IMR-90 (cell line): Measurements from ENCODE around the gene SUGCT. TPM values are rescaled to one million over a fixed set of nuclear protein-coding genes. Genes with fewer than 3 reads are reported as not detected.
A peak's percentile ranks its signal among the peaks of the same experiment; 100 is the strongest.

Experiments used
- ATAC-seq: fragments of 200-7000 bp; cut with Tn5 transposase; 2 replicates; pipeline ENCODE4 v1.9.1; 2020; ENCODE audit warnings: low read depth, mild to moderate bottlenecking, moderate library complexity
- BruUV-seq: library from RNA; stranded (reverse); fragments of 400-500 nt; replicated peaks from 2 replicates; lab custom pipeline; 2021; lab: Mats Ljungman, UMichigan
- CTCF ChIA-PET: fragments of 300-600 bp; formaldehyde crosslinking; extraction: SDS; loops from one replicate; lab custom pipeline; 2021; ENCODE audit warnings: antibody characterized with exemption; lab: Yijun Ruan, JAX
- POLR2A ChIA-PET: fragments of 300-600 bp; sonication (Branson Sonifier 250); formaldehyde crosslinking; loops from one replicate; lab custom pipeline; 2022; ENCODE audit warnings: antibody characterized with exemption; ENCODE audit not compliant: unreplicated experiment; lab: Charles Lee
- DNase-seq: peaks from one replicate; pipeline ENCODE4 v3.0.0; 2013
- H2AFZ ChIP-seq: replicated peaks from 2 replicates; pipeline ENCODE3; 2013; ENCODE audit warnings: low read length, mild to moderate bottlenecking; ENCODE audit not compliant: poor library complexity
- H2AK5ac ChIP-seq: 2 replicates; pipeline ENCODE4 v1.6.1; 2013; ENCODE audit warnings: low read depth, low read length, inconsistent platforms
- H2AK9ac ChIP-seq: replicated peaks from 2 replicates; pipeline ENCODE3; 2013; ENCODE audit warnings: mild to moderate bottlenecking, low read depth, low read length, moderate library complexity; ENCODE audit not compliant: poor library complexity
- H2BK120ac ChIP-seq: 2 replicates; pipeline ENCODE4 v1.6.1; 2013; ENCODE audit warnings: low read depth, low read length, inconsistent platforms
- H2BK15ac ChIP-seq: 3 replicates; pipeline ENCODE4 v1.6.1; 2013; ENCODE audit warnings: low read depth, low read length, inconsistent platforms
- H2BK20ac ChIP-seq: 2 replicates; pipeline ENCODE4 v1.6.1; 2013; ENCODE audit warnings: low read depth, mild to moderate bottlenecking, inconsistent platforms, low read length, moderate library complexity
- H2BK5ac ChIP-seq: 2 replicates; pipeline ENCODE4 v1.6.1; 2013; ENCODE audit warnings: mild to moderate bottlenecking, low read depth, low read length, inconsistent platforms; ENCODE audit not compliant: poor library complexity, severe bottlenecking
- H3K14ac ChIP-seq: replicated peaks from 2 replicates; pipeline ENCODE4 v1.6.1; 2013; ENCODE audit warnings: low read depth, low read length, inconsistent platforms
- H3K18ac ChIP-seq: 2 replicates; pipeline ENCODE4 v1.6.1; 2013; ENCODE audit warnings: low read depth, low read length, control low read depth
- H3K23ac ChIP-seq: 2 replicates; pipeline ENCODE4 v1.6.1; 2013; ENCODE audit warnings: low read depth, low read length, inconsistent platforms
- H3K27ac ChIP-seq: 2 replicates; pipeline ENCODE4 v1.5.1; 2013; ENCODE audit warnings: mild to moderate bottlenecking, control low read depth, low read length; ENCODE audit not compliant: insufficient read depth
- H3K27me3 ChIP-seq: 2 replicates; pipeline ENCODE4 v1.6.1; 2013; ENCODE audit warnings: low read length; ENCODE audit not compliant: control insufficient read depth, insufficient read depth
- H3K36me3 ChIP-seq: 2 replicates; pipeline ENCODE4 v1.6.1; 2013; ENCODE audit warnings: low read length, mixed read lengths; ENCODE audit not compliant: control insufficient read depth, insufficient read depth
- H3K4ac ChIP-seq: 2 replicates; pipeline ENCODE4 v1.6.1; 2013; ENCODE audit warnings: low read depth, low read length, inconsistent platforms
- H3K4me1 ChIP-seq: 2 replicates; pipeline ENCODE4 v1.6.1; 2013; ENCODE audit warnings: low read length, mixed read lengths; ENCODE audit not compliant: control insufficient read depth, insufficient read depth
- H3K4me2 ChIP-seq: 2 replicates; pipeline ENCODE4 v1.6.1; 2013; ENCODE audit warnings: low read depth, mild to moderate bottlenecking, control low read depth, low read length, moderate library complexity
- H3K4me3 ChIP-seq: 2 replicates; pipeline ENCODE4 v1.5.1; 2013; ENCODE audit warnings: low read depth, mild to moderate bottlenecking, control low read depth, low read length, moderate library complexity; ENCODE audit not compliant: insufficient read depth
- H3K56ac ChIP-seq: 2 replicates; pipeline ENCODE4 v1.6.1; 2013; ENCODE audit warnings: low read length, inconsistent platforms; ENCODE audit not compliant: insufficient read depth; ENCODE audit errors: extremely low read depth
- H3K79me1 ChIP-seq, 2 experiments: 2 replicates each; pipeline ENCODE4 v1.6.1; 2013; ENCODE audit warnings: low read length in 2 of 2, inconsistent platforms in 1 of 2, low read depth in 1 of 2
- H3K9ac ChIP-seq: 2 replicates; pipeline ENCODE4 v1.6.1; 2013; ENCODE audit warnings: low read depth, low read length, control low read depth
- H3K9me1 ChIP-seq: 2 replicates; pipeline ENCODE4 v1.6.1; 2013; ENCODE audit warnings: low read length, inconsistent platforms; ENCODE audit not compliant: insufficient read depth
- H3K9me3 ChIP-seq: 2 replicates; pipeline ENCODE4 v1.6.1; 2013; ENCODE audit warnings: low read length; ENCODE audit not compliant: control insufficient read depth, insufficient read depth
- H4K20me1 ChIP-seq: 2 replicates; pipeline ENCODE4 v1.6.1; 2013; ENCODE audit warnings: low read length, inconsistent platforms; ENCODE audit not compliant: insufficient read depth
- H4K5ac ChIP-seq: 2 replicates; pipeline ENCODE4 v1.6.1; 2013; ENCODE audit warnings: mild to moderate bottlenecking, low read depth, low read length, control low read depth
- H4K8ac ChIP-seq, 2 experiments: 2 replicates each; pipeline ENCODE4 v1.6.1; 2013; ENCODE audit warnings: low read depth in 2 of 2, low read length in 2 of 2, control low read depth in 1 of 2, inconsistent platforms in 1 of 2
- H4K91ac ChIP-seq: 2 replicates; pipeline ENCODE4 v1.6.1; 2013; ENCODE audit warnings: low read depth, low read length, inconsistent platforms; ENCODE audit not compliant: insufficient read depth
- BHLHE40 ChIP-seq: fragments of 150-350 bp; IDR thresholded peaks from 2 replicates; pipeline ENCODE4 v1.6.1; 2016; ENCODE audit warnings: mild to moderate bottlenecking, low read depth, low read length
- CHD1 ChIP-seq: IDR thresholded peaks from 2 replicates; pipeline ENCODE4 v1.6.1; 2012; ENCODE audit warnings: low read depth, low read length, improper control_type of control experiment
- POLR2A ChIP-seq: IDR thresholded peaks from 2 replicates; pipeline ENCODE4 v1.6.1; 2012; ENCODE audit warnings: mild to moderate bottlenecking, low read depth, low read length
- SMC3 ChIP-seq: fragments of 150-350 bp; IDR thresholded peaks from 2 replicates; pipeline ENCODE4 v1.6.1; 2016; ENCODE audit warnings: low read depth, mild to moderate bottlenecking, antibody characterized with exemption, low read length, moderate library complexity
- WGBS, 2 experiments: methylation state at CpG; one replicate each; pipeline versions ENCODE4 v1.1.5 to v1.1.7; 2013; ENCODE audit warnings: missing lambda C conversion rate in 2 of 2; ENCODE audit not compliant: insufficient read length in 1 of 2; ENCODE audit errors: extremely low coverage in 2 of 2; 5-methylcytosine and 5-hydroxymethylcytosine counted together
- dilution Hi-C: fragments of 300-500 bp; cut with HindIII; formaldehyde crosslinking; loops from one replicate; pipeline ENCODE4 v1.14.3; 2018; ENCODE audit warnings: low sequenced_read_pairs; ENCODE audit not compliant: unreplicated experiment
- in situ Hi-C: fragments of 300-500 bp; cut with MboI; formaldehyde crosslinking; loops from 3 replicates; pipeline ENCODE4 v1.14.3; 2019; ENCODE audit warnings: low sequenced_read_pairs, inconsistent platforms, mixed read lengths
- intact Hi-C: fragments of 100-400 bp; cut with micrococcal nuclease; formaldehyde crosslinking; loops from 2 replicates; pipeline ENCODE4 v1.10.0; 2022
- polyA plus RNA-seq, 3 experiments: library from polyadenylated mRNA; depleted of rRNA; stranded (reverse); fragments of >200 nt; gene quantifications; 2 replicates each; pipeline ENCODE4 v1.2.3, GENCODE V29; 2012; ENCODE audit warnings: low replicate concordance in 1 of 3
- total RNA-seq: library from RNA; depleted of rRNA; stranded (reverse); fragments of >200 nt; gene quantifications from 2 replicates; pipeline ENCODE4 v1.2.3, GENCODE V29; 2012
- TF ChIP-seq, protein P1 (sequence below): conservative IDR thresholded peaks from 2 replicates; pipeline ENCODE4 v1.5.1; 2012; ENCODE audit warnings: mild to moderate bottlenecking, low read depth, low read length, improper control_type of control experiment
- TF ChIP-seq, protein P2 (sequence below): fragments of 150-350 bp; IDR thresholded peaks from 2 replicates; pipeline ENCODE4 v1.6.1; 2017; ENCODE audit warnings: mild to moderate bottlenecking, antibody characterized with exemption, low read length, low read depth

The SUGCT gene
- total and polyA plus RNA-seq, 2 of the 4 experiments (the other 2 are of a cell fraction) = 5.9 to 8.3 TPM

DNA sequence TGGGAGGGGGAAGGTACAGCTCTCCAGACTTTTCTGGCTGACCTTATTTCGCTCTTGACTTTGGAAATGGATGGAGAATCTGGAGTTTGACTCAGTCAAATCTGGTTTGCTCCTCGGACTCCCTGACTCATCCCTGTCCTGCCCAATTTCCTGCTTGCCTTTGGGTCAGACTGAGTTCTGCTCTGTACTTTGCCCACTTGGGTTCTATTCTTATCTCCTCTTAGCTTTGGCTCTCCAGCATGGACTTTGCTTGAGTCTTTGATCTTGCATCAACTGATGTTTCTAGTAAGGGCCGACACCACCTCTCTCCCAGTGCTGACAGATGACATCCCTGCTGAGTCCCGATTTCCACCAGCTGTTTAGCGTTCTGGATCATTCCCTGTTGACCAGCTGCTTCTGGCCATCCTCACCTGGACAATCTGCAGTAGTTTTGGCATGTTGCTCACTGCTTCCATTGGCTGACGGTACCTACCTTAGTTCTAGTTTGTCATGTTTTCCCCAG, 335.3 kb downstream of the SUGCT start:
- H4K5ac ChIP-seq = peak overlapping the region; percentile 44
- peak overlapping the region; percentile 87 for H3K23ac ChIP-seq
- H3K79me1 ChIP-seq = peaks cover 0 to 4% of the 10 kb centered on the region in 2 experiments; a peak in 1 of 4 replicates
- peak overlapping the region; percentile 96 for H2BK20ac ChIP-seq
- H2BK120ac ChIP-seq = peak overlapping the region; percentile 97
- CTCF ChIA-PET = interaction anchor here (0.6 kb wide), 1 partner anchor 1366 kb away, joined by 5 read pairs; no protein-coding TSS in a partner anchor
- peak overlapping the region; percentile 84 for H3K18ac ChIP-seq
- peak overlapping the region; percentile 57 for H3K4me2 ChIP-seq
- peak overlapping the region; percentile 92 for H2BK15ac ChIP-seq
- H3K4me3 ChIP-seq = peak overlapping the region; percentile 1; the same call in 1 of the 2 replicates
- peak overlapping the region; percentile 99 for H4K91ac ChIP-seq
- H4K20me1 ChIP-seq = no peaks in the 10 kb centered on the region
- H3K27ac ChIP-seq = peak overlapping the region; percentile 69
- peak overlapping the region; percentile 94 for H2AK5ac ChIP-seq
- peaks cover 12% of the 10 kb centered on the region for H3K4me1 ChIP-seq
- TSS peak; percentile 95 for BruUV-seq
- peak overlapping the region; percentile 93 for H2BK5ac ChIP-seq
- peak overlapping the region; percentile 97 for H3K4ac ChIP-seq
- POLR2A ChIA-PET = interaction anchor here (1.1 kb wide), 1 partner anchor 139 kb away, joined by 3 read pairs; no protein-coding TSS in a partner anchor
- peak overlapping the region; percentile 29; the same call in 1 of the 2 replicates for H3K9ac ChIP-seq
- DNase-seq (peak; percentile 65), ATAC-seq (peak; percentile 43)
- H3K14ac ChIP-seq = peak overlapping the region; percentile 93
- H2AK9ac ChIP-seq = peak overlapping the region; percentile 70
- H3K36me3 ChIP-seq = no peaks in the 10 kb centered on the region
- H3K56ac ChIP-seq = peak overlapping the region; percentile 79
- intact Hi-C loops (loop anchor here (10.0 kb wide), 1 partner anchor 1235 kb away; the partner anchor contains the start of gene INHBA), in situ Hi-C loops (no loop called here), dilution Hi-C loops (no loop called here)
- WGBS, 2 experiments = 0% methylated on average over 4 of the region's 6 CpGs; no CpG with 5 or more reads in 1 of the 2 experiments
- H3K9me3 ChIP-seq = no peaks in the 10 kb centered on the region
- no peaks in the 10 kb centered on the region for H3K27me3 ChIP-seq
- TF ChIP-seq BHLHE40 = no peak
- TF ChIP-seq, protein P1, sequence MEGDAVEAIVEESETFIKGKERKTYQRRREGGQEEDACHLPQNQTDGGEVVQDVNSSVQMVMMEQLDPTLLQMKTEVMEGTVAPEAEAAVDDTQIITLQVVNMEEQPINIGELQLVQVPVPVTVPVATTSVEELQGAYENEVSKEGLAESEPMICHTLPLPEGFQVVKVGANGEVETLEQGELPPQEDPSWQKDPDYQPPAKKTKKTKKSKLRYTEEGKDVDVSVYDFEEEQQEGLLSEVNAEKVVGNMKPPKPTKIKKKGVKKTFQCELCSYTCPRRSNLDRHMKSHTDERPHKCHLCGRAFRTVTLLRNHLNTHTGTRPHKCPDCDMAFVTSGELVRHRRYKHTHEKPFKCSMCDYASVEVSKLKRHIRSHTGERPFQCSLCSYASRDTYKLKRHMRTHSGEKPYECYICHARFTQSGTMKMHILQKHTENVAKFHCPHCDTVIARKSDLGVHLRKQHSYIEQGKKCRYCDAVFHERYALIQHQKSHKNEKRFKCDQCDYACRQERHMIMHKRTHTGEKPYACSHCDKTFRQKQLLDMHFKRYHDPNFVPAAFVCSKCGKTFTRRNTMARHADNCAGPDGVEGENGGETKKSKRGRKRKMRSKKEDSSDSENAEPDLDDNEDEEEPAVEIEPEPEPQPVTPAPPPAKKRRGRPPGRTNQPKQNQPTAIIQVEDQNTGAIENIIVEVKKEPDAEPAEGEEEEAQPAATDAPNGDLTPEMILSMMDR = no peak
- TF ChIP-seq, protein P2, sequence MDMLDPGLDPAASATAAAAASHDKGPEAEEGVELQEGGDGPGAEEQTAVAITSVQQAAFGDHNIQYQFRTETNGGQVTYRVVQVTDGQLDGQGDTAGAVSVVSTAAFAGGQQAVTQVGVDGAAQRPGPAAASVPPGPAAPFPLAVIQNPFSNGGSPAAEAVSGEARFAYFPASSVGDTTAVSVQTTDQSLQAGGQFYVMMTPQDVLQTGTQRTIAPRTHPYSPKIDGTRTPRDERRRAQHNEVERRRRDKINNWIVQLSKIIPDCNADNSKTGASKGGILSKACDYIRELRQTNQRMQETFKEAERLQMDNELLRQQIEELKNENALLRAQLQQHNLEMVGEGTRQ = no peak
- TF ChIP-seq SMC3 = no peak
- peak; percentile 39; the same call in 1 of the 2 replicates for TF ChIP-seq POLR2A
- TF ChIP-seq CHD1 = no peak
- peaks cover 9% of the 10 kb centered on the region for H3K9me1 ChIP-seq
- peak overlapping the region; percentile 90 to 93 for H4K8ac ChIP-seq
- peak overlapping the region; percentile 73 for H2AFZ ChIP-seq
